Stimulated activated CD4-positive, alpha-beta T cell treated with anti-CD3 and anti-CD28 coated beads, Interleukin-12 subunit alpha, Interleukin-12 subunit beta, amount 100 ng/mL, for 48 hours (primary cell): Measurements from ENCODE around the gene NAA20.
"Not testable (repeated sequence)": the region's sequence is repeated elsewhere in the genome, so short reads cannot be mapped to it uniquely, and the experiment has no call there.

ENCODE experiments used
- DNase-seq, 3 donors: peaks; one replicate each; pipeline ENCODE4 v3.0.0-alpha.2; 2020; ENCODE audit warnings: low read depth in 2 of 3, low spot score in 1 of 3

NAA20 gene

GRCh38 chr20:19991308-19991707, 25.9 kb upstream of the NAA20 start:
- DNase-seq: no peak

GRCh38 chr20:19991854-19992253, 25.3 kb upstream of the NAA20 start:
- no peak for DNase-seq

GRCh38 chr20:19992996-19993908, 23.9 kb upstream of the NAA20 start:
- no peak for DNase-seq

- DNase-seq: no peak
Measured at GRCh38 chr20:19993958-19994669, 23.0 kb upstream of the NAA20 start.

- DNase-seq: no peak
Measured at GRCh38 chr20:19995220-19995863, 21.8 kb upstream of the NAA20 start.

- no peak for DNase-seq
Measured at GRCh38 chr20:19996222-19996621, 20.9 kb upstream of the NAA20 start.

GRCh38 chr20:19996917-19997316, 20.2 kb upstream of the NAA20 start:
- no peak for DNase-seq

GRCh38 chr20:19998990-19999705, 18.0 kb upstream of the NAA20 start:
- DNase-seq: no peak

GRCh38 chr20:20000211-20000968, 16.8 kb upstream of the NAA20 start:
- no peak for DNase-seq

- DNase-seq: no peak
Measured at GRCh38 chr20:20002101-20002998, 14.8 kb upstream of the NAA20 start.

GRCh38 chr20:20003031-20003954, 13.9 kb upstream of the NAA20 start:
- DNase-seq: peak in 2 of 3 donors; percentile 13 to 29

- DNase-seq: not testable (repeated sequence)
Measured at GRCh38 chr20:20003955-20004322, 13.2 kb upstream of the NAA20 start.

- DNase-seq: no peak
Measured at GRCh38 chr20:20005342-20005741, 11.8 kb upstream of the NAA20 start.

GRCh38 chr20:20009784-20010253, 7.3 kb upstream of the NAA20 start:
- DNase-seq: no peak

GRCh38 chr20:20010639-20011500, 6.3 kb upstream of the NAA20 start:
- no peak for DNase-seq

- DNase-seq: no peak
Measured at GRCh38 chr20:20012541-20012940, 4.6 kb upstream of the NAA20 start.

GRCh38 chr20:20014659-20015058, 2.5 kb upstream of the NAA20 start:
- no peak for DNase-seq
